ENCODE data around the gene LIPG. TPM values are rescaled to one million over a fixed set of nuclear protein-coding genes. Genes with fewer than 3 reads are reported as not detected.

The LIPG gene
- polyA plus RNA-seq, 3 donors from 2014 or later = not detected

DNA sequence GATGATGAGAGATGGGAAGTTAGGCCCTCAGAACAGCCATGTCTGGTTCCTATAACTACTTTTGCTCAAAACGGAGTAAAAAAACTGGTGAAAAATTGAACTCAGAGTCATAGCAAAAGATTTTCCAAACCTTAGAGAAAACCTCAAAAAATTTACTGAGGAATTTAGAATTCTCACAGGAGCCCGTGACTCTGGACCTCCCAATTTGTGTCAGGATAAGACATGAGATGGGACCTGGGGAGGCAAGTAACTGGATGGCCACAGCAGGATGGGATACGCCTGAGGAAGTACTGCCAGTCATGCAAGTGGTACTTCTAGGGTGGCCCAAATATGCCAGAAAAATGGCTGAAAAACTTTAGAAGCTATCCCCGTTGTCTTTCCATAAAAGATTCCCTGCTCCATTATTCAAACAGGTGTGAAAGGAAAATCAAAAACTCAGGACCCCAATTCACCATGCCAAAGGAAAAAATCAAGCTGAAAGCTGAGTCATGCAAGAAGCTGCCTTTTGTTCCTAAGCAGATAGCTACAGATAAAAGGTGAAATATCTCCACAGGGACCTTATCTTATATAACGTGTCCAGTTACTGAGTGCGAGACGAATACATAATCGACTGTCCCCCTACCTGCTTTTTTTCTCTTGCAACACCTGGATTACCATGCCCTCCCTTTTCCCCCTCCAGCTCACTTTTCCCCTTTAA lies 34.1 kb upstream of the LIPG start:
- Mint-ChIP-seq H3K4me3 (no peak overlapping the region), H3K9me3 (no peaks in the 10 kb centered on the region), H3K27me3 (ENCODE audit: low read depth in 3 of 3) (peaks cover 2 to 11% (median 6%) of the 10 kb centered on the region in 3 donors), H3K4me1 (no peaks in the 10 kb centered on the region), H3K36me3 (peaks cover 0 to 4% (median 0%) of the 10 kb centered on the region in 3 donors), H3K27ac (no peak overlapping the region)
- DNase-seq = no peak

DNA sequence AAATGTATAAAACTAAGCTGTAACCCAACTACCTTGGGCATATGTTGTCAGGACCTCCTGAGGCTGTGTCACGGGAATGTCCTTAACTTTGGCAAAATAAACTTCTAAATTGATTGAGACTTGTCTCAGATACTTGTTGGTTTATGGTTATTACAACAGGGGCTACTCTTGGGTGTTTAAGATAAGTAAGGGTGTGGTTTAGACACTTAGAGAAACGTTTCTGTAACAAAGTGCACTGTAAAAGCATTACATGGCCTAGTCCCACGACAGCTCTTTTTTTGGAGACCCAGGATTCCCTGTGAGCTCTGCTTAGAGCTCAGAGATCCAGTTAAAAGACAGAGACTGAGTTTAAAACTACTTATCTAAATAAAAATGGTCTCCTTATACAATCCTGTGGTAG lies 32.3 kb upstream of the LIPG start:
- no peak for DNase-seq
- Mint-ChIP-seq H3K36me3 (peaks cover 0 to 4% (median 0%) of the 10 kb centered on the region in 3 donors), H3K27me3 (ENCODE audit: low read depth in 3 of 3) (peaks cover 2 to 12% (median 6%) of the 10 kb centered on the region in 3 donors), H3K4me1 (no peaks in the 10 kb centered on the region), H3K4me3 (no peak overlapping the region), H3K27ac (no peak overlapping the region), H3K9me3 (peaks cover 0 to 2% (median 0%) of the 10 kb centered on the region in 6 donors)

- H3K27ac Mint-ChIP-seq = no peak overlapping the region
- DNase-seq = no peak
- H3K4me1 Mint-ChIP-seq = no peaks in the 10 kb centered on the region
- H3K27me3 Mint-ChIP-seq (ENCODE audit: low read depth in 3 of 3) = peaks cover 2 to 13% (median 6%) of the 10 kb centered on the region in 3 donors
- peaks cover 0 to 4% (median 0%) of the 10 kb centered on the region in 3 donors for H3K36me3 Mint-ChIP-seq
- H3K4me3 Mint-ChIP-seq = no peak overlapping the region
- peaks cover 0 to 2% (median 0%) of the 10 kb centered on the region in 6 donors for H3K9me3 Mint-ChIP-seq
Measured at GRCh38 chr18:49531678-49532153, 30.1 kb upstream of the LIPG start.

- H3K4me1 Mint-ChIP-seq = no peaks in the 10 kb centered on the region
- no peak for DNase-seq
- peaks cover 0 to 5% (median 2%) of the 10 kb centered on the region in 3 donors for H3K27me3 Mint-ChIP-seq (ENCODE audit: low read depth in 3 of 3)
- no peak overlapping the region for H3K27ac Mint-ChIP-seq
- H3K9me3 Mint-ChIP-seq = peaks cover 0 to 2% (median 0%) of the 10 kb centered on the region in 6 donors
- no peak overlapping the region for H3K4me3 Mint-ChIP-seq
- H3K36me3 Mint-ChIP-seq = no peaks in the 10 kb centered on the region
Measured at GRCh38 chr18:49534846-49535601, 26.8 kb upstream of the LIPG start.

- H3K9me3 Mint-ChIP-seq = peaks cover 0 to 2% (median 0%) of the 10 kb centered on the region in 6 donors
- H3K36me3 Mint-ChIP-seq = no peaks in the 10 kb centered on the region
- DNase-seq = no peak
- H3K4me1 Mint-ChIP-seq = no peaks in the 10 kb centered on the region
- no peak overlapping the region for H3K4me3 Mint-ChIP-seq
- H3K27ac Mint-ChIP-seq = no peak overlapping the region
- peaks cover 0 to 4% (median 3%) of the 10 kb centered on the region in 3 donors for H3K27me3 Mint-ChIP-seq (ENCODE audit: low read depth in 3 of 3)
Measured at GRCh38 chr18:49537232-49537896, 24.5 kb upstream of the LIPG start.

GRCh38 chr18:49544362-49544761 lies 17.5 kb upstream of the LIPG start:
- no peak for DNase-seq
- H3K36me3 Mint-ChIP-seq = no peaks in the 10 kb centered on the region
- no peaks in the 10 kb centered on the region for H3K9me3 Mint-ChIP-seq
- H3K4me3 Mint-ChIP-seq = no peak overlapping the region
- no peak overlapping the region for H3K27ac Mint-ChIP-seq
- H3K4me1 Mint-ChIP-seq = no peaks in the 10 kb centered on the region
- H3K27me3 Mint-ChIP-seq (ENCODE audit: low read depth in 3 of 3) = peaks cover 0 to 11% (median 7%) of the 10 kb centered on the region in 3 donors

- DNase-seq = no peak
- Mint-ChIP-seq H3K27me3 (ENCODE audit: low read depth in 3 of 3) (peaks cover 0 to 15% (median 7%) of the 10 kb centered on the region in 3 donors), H3K27ac (no peak overlapping the region), H3K36me3 (no peaks in the 10 kb centered on the region), H3K4me1 (no peaks in the 10 kb centered on the region), H3K4me3 (no peak overlapping the region), H3K9me3 (no peaks in the 10 kb centered on the region)
Measured at GRCh38 chr18:49546278-49546677, 15.6 kb upstream of the LIPG start.

DNA sequence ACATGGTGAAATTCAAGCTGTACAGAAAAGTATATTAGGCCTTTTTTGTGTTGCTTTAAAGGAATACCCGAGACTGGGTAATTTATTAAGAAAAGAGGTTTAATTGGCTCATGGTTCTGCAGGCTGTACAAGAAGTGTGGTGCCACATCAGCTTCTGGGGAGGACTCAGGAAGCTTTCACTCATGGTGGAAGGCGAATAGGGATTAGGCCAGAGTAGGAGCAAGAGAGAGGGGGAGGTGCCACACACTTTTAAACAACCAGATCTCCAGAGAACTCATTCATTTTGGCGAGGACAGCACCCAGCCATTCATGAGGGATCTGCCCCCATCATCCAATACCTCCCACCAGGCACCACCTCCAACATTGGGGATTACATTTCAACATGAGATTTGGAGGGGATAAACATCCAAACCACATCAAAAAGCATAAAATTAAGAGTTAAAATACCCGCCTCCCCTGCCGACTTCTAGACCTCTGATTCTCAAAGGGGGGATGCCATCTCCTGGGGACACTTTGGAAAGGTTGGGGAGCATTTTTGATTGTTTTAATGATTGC lies 15.1 kb upstream of the LIPG start:
- H3K4me1 Mint-ChIP-seq = no peaks in the 10 kb centered on the region

DNA sequence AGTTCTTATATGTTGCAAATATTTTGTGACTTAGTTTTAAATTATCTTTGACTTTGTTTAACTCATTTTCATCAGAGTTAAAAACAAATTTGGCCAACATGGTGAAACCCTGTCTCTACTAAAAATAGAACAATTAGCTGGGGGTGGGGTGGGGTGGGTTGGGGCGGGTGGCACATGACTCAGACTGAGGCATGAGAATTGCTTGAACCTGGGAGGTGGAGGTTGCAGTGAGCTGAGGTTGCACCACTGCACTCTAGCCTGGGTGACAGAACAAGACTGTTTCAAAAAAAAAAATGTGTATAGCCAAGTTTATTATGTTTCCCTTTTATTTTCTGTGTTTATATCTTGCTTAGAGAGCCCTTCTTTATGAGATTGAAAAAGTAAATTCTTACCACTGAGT lies 14.2 kb upstream of the LIPG start:
- DNase-seq = no peak
- H3K27me3 Mint-ChIP-seq (ENCODE audit: low read depth in 3 of 3) = peaks cover 0 to 20% (median 6%) of the 10 kb centered on the region in 3 donors
- H3K9me3 Mint-ChIP-seq = no peaks in the 10 kb centered on the region
- H3K36me3 Mint-ChIP-seq = no peaks in the 10 kb centered on the region
- H3K4me1 Mint-ChIP-seq = no peaks in the 10 kb centered on the region
- H3K4me3 Mint-ChIP-seq = no peak overlapping the region
- H3K27ac Mint-ChIP-seq = no peak overlapping the region

More for the DNA sequence above, 15.1 kb upstream of the LIPG start:
- no peak for DNase-seq
- Mint-ChIP-seq H3K27me3 (ENCODE audit: low read depth in 3 of 3) (peaks cover 0 to 19% (median 8%) of the 10 kb centered on the region in 3 donors), H3K27ac (no peak overlapping the region), H3K36me3 (no peaks in the 10 kb centered on the region), H3K4me3 (no peak overlapping the region), H3K9me3 (no peaks in the 10 kb centered on the region)

DNA sequence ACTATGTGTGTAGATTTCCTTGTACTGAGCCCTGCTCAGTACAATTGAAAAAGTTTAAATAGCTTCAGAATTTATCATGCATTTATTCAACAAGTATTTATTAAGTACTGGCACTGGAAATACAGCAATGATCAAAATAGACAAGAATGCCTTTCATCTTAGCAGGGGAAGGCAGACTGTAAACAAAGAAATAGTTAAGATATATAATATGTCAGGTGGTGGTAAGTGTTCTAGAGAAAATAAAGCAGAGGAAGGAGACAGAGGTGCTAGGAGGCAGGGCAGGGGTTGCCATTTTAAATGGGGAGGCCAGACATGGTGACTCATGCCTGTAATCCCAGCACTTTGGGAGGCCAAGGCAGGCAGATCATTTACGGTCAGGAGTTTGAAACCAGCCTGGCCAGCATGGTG lies 13.6 kb upstream of the LIPG start:
- Mint-ChIP-seq H3K27me3 (ENCODE audit: low read depth in 3 of 3) (peaks cover 0 to 24% (median 8%) of the 10 kb centered on the region in 3 donors), H3K4me3 (no peak overlapping the region), H3K36me3 (no peaks in the 10 kb centered on the region), H3K27ac (no peak overlapping the region), H3K4me1 (no peaks in the 10 kb centered on the region), H3K9me3 (no peaks in the 10 kb centered on the region)
- DNase-seq = no peak

GRCh38 chr18:49550621-49551339 lies 11.1 kb upstream of the LIPG start:
- Mint-ChIP-seq H3K27ac (no peak overlapping the region), H3K27me3 (ENCODE audit: low read depth in 3 of 3) (peaks cover 0 to 27% (median 10%) of the 10 kb centered on the region in 3 donors), H3K4me3 (no peak overlapping the region)

GRCh38 chr18:49553003-49553402 lies 8.9 kb upstream of the LIPG start:
- H3K36me3 Mint-ChIP-seq = no peaks in the 10 kb centered on the region
- no peak overlapping the region for H3K27ac Mint-ChIP-seq
- no peak overlapping the region for H3K4me3 Mint-ChIP-seq
- no peaks in the 10 kb centered on the region for H3K4me1 Mint-ChIP-seq
- no peak for DNase-seq
- peaks cover 0 to 20% (median 10%) of the 10 kb centered on the region in 3 donors for H3K27me3 Mint-ChIP-seq (ENCODE audit: low read depth in 3 of 3)
- no peaks in the 10 kb centered on the region for H3K9me3 Mint-ChIP-seq

More at GRCh38 chr18:49550621-49551339, 11.1 kb upstream of the LIPG start:
- Mint-ChIP-seq H3K4me1 (no peaks in the 10 kb centered on the region), H3K9me3 (no peaks in the 10 kb centered on the region), H3K36me3 (no peaks in the 10 kb centered on the region)
- DNase-seq = no peak

GRCh38 chr18:49555641-49556040 lies 6.2 kb upstream of the LIPG start:
- Mint-ChIP-seq H3K4me3 (no peak overlapping the region), H3K36me3 (no peaks in the 10 kb centered on the region), H3K9me3 (no peaks in the 10 kb centered on the region), H3K27ac (no peak overlapping the region), H3K27me3 (ENCODE audit: low read depth in 3 of 3) (peaks cover 6 to 26% (median 8%) of the 10 kb centered on the region in 3 donors), H3K4me1 (peaks cover 5 to 6% of the 10 kb centered on the region in 2 donors)
- DNase-seq = no peak

Data from immature natural killer cell (primary cell).